HS-5 (cell line): ENCODE measurements around the gene CORO7.
"Not testable (repeated sequence)": the region's sequence is repeated elsewhere in the genome, so short reads cannot be mapped to it uniquely, and the experiment has no call there.

ENCODE experiments used
- DNase-seq: peaks from one replicate; pipeline ENCODE4 v3.0.0-alpha.2; 2012; ENCODE audit warnings: low read depth

The CORO7 gene

GRCh38 chr16:4402439-4403132, 13.8 kb downstream of the CORO7 start:
- DNase-seq: no peak

DNA sequence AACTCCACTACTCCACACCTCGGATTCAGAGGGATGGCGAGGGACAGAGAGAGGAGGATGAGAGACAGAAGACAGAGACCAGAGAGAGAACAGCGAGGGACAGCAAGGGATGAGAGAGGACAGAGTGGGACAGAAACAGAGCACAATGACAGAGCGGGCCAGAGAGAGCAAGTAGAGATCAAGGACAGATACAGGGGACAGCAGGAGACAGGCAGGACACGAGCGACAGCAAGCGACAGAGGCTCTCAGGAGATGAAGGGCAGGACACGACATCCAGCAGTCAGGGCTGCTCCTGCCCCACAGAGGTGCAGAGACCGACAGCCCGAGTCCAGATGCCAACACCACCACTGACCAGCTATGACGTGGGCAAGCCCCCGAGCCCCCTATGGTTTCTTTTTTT, 14.9 kb downstream of the CORO7 start:
- no peak for DNase-seq

DNA sequence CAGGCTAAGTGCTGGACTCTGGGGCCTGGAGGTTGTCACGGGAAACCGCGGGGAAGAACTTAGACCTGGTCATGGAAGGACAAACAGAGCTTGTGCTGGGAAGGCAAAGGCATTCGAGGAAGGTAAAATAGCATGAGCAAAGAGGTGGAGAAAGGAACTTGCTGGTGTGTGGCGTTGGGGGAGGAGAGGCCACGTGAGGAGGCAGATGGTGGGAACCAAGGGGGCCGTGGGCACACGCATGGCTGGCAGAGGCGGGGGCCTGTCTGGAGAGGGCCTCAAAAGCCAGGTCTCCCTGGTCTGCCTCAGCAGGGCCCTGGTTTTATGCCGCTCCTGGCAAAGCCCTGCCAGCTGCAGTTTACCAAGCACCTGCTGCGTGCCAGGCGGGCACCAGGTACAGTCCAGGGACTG, 15.3 kb downstream of the CORO7 start:
- DNase-seq: no peak

GRCh38 chr16:4399001-4399730, 17.2 kb downstream of the CORO7 start:
- DNase-seq: no peak

- no peak for DNase-seq
Observed at GRCh38 chr16:4395055-4395726, 21.2 kb downstream of the CORO7 start.

- DNase-seq: not testable (repeated sequence)
Observed at GRCh38 chr16:4393850-4394249, 22.5 kb downstream of the CORO7 start.

GRCh38 chr16:4393240-4393600, 23.2 kb downstream of the CORO7 start:
- no peak for DNase-seq

- peak; percentile 48 for DNase-seq
Observed at GRCh38 chr16:4392382-4393239, 23.8 kb downstream of the CORO7 start.

- no peak for DNase-seq
Observed at GRCh38 chr16:4391631-4392381, 24.6 kb downstream of the CORO7 start.

DNA sequence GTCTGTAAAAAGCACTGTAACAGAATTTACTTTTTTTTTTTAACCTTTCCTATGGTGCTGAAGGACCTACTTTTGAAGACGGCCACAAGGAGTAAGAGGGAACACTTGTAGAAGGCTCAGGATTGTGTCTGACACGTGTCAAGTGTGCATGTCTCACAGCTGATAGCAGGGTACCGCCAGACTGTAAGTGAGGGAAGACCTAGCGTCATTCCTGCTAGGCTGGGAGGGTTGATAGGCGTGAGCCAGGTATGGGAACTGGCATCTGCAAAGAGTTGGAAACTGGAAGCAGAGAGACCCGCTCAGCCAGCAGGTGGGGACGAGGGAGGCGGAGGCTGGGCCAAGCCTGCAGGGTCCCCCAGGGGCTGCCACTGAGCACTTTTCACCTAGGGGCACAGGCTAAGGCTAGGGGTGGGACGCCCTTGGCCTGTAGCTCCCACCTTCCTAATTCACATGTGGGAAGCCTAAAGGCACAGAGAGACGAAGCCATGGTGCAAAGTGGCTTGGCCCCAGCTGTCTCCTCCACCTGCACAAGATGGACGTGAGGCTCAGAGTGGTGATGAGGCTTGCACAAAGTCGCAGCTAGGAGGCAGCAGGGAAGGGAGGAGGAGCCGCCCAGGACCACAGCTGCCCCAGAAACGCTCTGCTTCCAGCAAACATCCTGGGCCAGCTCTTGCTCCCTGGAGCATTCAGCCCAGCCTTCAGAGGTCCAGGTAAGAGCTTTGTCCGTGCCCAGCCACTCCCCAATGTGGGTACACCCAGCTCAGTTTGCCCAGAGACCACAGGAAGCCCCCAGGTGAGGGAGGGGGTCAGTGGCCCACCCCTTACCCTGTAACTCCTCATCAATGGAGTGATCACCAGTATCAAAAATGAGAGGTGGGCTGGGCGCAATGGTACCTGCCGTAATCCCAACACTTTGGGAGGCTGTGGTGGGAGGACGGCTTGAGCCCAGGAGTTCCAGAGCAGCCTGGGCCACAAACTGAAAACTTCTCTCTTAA, 25.8 kb downstream of the CORO7 start:
- DNase-seq: no peak

DNA sequence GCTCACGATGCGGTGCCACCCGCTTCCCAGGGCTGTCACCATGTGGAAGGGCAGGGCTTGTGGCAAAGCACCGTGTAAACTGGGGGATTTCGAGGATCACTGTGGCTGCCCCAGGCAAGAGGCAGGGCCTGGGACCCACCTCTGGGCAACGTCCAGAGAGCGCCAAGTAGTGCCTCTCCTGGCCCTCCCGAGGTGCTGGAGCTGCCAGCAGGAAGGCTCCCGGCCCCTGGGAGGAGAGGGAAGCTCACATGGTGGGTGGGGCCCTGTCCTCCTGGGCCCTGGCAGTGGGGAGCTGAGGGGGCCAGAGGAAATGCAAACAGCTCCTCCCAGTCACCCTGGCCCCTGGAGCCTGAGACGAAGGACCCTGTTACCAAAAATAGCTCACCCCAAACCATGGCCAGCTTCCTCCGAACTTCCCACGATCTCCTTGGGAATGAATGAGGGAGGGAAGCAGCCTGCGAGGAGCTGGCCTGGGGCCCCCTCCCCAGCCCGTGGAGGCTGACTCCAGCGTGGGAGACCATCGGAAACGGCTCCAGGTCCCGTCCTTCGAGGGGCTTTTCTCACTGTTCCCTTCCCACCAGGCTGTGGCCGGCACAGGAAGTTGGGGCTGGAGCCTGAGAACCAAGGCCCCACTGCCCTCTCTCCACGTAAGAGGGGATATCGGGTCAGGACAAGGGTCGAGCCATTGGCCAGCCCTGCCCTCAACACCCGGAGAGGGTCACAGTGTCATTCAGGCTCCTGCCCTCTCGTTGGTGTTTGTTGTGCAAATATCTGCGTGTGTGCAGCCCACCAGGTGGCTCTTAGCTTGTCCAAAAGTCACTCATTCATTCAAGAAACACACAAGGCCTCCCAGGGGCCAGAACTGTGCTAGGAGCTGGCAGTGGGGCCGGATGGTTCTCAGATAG, 27.1 kb downstream of the CORO7 start:
- DNase-seq: no peak

DNA sequence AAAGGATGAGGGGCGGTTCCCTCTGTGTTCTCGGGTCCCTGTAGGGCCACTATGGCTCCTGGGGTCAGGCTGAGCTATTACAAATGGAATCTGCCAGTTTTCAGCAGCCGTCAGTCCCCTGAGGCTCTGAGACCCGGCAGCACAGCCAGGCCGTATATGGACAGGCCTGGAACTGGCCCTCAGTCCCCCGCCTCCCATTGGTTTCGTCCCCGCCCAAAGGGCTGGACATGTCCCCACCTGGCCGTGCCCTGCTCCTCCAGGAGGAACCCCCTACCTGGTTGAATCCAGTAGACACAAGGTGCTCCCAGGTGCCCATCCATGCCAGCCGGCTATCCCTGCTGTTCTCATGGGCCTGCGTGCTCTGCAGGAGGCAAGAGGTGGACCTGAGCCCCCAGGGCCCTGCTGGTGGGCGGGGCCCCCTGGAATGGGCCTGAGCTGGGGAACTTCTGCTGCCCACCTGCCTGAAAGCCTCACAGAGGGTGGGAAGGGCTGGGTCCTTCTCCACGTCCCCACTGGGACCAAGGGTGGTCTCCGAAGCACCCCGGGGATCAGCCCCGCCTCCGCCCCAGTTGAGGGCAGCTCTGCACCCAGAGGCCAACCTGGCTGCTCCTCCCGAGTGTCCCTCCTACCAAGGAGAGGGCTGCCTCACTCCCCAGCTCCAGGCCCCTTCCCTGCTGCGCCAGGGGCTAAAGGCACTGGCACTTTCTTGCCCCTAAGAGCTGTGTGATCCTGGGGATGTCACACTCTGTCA, 27.9 kb downstream of the CORO7 start:
- no peak for DNase-seq

DNA sequence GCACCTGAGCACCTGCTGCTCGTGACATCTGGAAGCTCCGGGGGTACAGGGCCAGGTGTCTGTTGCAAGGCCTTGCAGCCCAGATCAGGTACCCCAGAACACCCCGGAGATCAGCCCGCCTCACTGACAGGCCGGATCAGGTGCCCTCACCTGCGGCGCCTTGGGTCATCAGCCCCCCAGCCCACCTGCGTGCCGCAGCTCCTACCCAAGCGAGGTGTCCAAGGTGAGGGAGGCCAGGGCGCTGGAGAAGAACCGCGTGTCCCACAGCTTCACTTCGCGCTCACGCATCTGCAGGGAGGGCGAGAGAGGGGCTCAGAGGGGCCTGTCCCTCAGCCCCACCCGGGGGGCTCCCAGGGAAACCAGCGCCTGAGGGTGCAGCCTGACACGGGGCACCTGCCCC, 28.6 kb downstream of the CORO7 start:
- no peak for DNase-seq

DNA sequence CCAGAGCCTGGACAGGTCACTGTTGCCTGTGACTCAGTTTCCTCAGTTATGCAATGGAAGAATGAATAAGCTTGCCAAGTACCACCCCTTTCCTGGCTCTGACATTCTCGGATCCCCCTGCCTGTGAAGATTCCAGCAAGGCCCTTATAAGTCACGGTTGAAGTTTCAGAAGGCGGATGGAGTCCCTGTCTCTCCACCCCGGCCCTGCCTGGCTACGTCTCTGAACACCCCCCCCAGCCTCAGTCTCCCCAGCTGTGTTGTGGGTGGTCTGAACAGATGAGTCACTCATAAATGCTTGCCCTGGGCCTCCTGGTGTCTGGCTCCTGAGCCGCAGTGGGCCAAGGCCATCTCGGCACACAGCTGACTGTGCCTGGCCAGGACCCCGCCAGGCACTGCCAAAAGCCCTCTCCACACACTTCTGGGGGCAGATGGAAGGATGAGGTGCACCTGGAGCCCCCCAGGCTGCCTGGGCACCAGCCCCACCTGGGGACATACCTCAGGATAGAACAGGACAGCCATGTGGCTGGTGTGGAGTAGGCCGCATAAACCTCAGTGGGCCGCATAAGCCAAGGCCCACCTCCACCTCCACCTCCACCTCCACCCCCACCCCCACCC, 29.3 kb downstream of the CORO7 start:
- no peak for DNase-seq

DNA sequence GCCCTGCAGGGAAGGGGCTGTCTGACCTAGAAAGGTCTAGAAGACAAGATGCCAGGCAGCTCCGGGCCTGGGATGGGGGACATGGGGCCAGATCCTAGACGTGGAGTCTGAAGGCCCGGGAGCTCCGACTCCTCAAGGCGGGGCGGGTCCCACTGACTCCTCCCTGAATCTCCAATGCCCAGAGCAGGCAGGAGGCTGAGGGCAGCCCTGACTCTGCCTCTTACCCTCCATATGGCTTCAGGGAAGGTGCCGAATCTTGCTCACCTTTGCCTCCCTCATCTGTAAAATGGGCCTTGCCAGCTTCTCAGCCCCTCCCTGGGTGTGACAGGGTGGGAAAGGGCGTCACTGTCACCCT, 30.0 kb downstream of the CORO7 start:
- DNase-seq: no peak

- no peak for DNase-seq
Observed at GRCh38 chr16:4385789-4386450, 30.5 kb downstream of the CORO7 start.

DNA sequence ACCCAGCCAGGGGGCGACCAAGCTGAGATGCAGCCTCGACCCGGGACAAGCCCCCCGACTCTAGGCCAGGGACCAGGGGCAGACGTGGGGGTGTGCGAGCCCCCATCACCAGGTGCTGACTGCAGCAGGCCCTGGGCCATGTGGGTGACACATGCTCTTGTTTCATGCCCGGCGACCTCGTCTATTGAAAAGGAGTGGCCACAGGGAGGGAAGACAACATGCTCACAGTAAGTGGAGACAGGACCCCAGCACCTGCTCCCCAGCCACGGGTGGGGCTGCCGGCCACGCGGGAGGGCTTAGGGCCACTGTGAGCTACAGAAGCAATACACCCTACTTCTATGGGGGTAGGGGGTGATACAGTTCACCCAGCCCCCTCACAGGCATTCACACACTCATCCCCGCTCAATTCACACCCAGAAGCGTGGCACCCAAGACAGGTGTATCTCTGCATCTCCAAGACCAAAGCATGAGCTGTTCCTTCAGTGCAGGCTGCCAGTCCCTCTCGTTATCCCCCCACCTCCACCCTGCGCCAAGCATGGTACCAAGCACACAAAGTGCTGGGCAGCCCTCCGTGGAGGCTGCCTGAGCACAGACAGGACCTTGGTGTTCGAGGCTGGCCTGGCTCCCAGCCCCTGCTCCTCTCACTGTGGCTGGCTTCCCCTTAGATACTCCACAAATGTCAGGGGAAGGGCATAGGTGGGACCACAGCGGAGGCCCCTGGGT, 31.2 kb downstream of the CORO7 start:
- no peak for DNase-seq
